ENCODE measurements around the gene AOX1.
"Not testable (repeated sequence)": the region's sequence is repeated elsewhere in the genome, so short reads cannot be mapped to it uniquely, and the experiment has no call there.

AOX1 gene

DNA sequence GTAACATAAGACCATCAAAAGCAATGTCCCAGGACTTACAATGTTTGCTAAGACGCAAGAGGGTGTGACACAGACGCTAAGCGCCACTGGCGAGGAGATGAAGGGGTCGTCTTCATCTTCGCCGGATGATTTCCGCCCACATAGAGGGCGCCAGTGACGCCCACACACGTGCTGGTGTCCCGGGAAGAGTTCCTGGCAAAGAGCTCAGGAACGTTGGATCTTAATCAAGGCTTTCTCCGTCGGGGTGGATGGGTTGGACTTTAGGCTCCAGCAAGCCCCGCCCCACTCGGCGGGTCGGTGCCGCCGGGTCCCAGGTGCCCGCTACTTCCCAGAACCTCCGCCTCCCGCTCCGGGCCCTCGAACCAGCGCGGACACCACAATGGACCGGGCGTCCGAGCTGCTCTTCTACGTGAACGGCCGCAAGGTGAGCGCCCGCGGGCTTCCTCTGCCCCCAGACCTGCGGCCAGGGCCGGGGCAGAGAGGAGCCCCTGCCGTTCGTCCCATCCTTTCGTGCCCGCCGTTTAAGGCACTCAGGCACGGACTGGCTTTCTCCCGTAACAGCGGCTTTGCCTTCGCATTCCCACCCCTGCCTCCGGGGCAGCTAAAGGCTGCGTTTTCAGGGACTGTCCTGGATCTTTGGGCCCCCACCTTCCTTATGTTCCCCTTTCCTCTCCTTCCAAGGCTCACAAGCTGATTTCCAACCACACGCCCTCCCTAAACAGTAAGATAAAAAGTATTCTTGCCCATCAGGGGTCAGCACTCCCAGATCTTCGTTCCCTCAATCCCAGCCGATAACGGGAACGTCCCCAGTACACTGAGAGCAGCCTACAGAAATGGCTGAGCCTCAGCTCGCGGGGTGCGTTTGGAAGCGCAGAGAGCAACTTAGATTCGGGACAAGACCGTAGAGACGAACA is at the start of gene AOX1:
AOX1 (plus strand) TSS at position 285 of the 914 bp plus-strand sequence; CDS start at position 380, 95 bp downstream.
- DNase-seq (ENCODE audit: extremely low read depth in 1 of 2, low read depth in 1 of 2): no peak

DNA sequence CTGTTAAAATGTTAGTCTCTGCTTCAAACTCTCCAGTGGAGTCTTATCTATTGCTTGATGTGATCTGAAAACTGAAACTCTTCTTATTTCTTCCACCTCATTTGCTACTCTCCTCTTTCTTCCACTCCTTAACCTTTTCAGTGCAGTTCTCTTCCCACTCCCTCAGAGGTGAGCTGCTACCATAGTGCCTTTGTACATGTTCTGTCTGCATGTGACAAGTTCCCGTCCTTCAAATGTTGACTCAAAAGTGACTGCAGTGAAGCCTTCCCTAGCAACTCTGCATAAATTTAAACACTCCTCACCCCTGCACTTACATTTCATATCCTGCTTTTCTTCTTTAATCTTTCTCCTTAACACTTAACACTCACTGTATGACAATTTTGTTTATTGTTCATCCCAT is 47.7 kb upstream of the AOX1 start:
- no peak for DNase-seq (ENCODE audit: extremely low read depth in 1 of 2, low read depth in 1 of 2)

DNA sequence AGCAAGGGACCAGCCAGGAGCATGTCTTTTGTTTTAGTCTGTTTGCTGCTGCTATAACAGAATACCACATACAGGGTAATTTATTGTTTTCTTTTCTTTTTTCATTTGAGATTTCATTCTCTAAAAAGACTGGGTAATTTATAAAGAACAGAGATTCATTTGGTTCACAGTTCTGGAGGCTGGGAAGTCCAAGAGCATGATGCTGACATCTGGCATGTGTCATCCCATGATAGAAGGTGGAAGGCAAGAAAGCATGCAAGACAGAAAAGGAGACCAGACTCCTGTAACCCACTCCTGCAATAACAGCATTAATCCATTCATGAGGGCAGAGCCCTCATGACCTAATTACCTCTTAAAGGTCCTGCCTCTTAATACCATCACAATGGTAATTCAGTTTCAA is 45.0 kb upstream of the AOX1 start:
- no peak for DNase-seq (ENCODE audit: extremely low read depth in 1 of 2, low read depth in 1 of 2)

DNA sequence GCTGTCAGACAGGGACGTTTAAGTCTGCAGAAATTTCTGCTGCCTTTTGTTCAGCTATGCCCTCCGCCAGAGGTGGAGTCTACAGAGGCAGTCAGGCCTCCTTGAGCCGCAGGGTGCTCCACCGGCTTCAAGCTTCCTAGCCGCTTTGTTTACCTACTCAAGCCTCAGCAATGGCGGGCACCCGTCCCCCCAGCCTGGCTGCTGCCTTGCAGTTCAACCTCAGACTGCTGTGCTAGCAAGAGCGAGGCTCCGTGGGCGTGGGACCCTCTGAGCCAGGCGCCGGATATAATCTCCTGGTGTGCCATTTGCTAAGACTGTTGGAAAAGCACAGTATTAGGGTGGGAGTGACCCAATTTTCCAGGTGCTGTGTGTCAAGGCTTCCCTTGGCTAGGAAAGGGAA is 19.2 kb upstream of the AOX1 start:
- not testable (repeated sequence) for DNase-seq (ENCODE audit: extremely low read depth in 1 of 2, low read depth in 1 of 2)

DNA sequence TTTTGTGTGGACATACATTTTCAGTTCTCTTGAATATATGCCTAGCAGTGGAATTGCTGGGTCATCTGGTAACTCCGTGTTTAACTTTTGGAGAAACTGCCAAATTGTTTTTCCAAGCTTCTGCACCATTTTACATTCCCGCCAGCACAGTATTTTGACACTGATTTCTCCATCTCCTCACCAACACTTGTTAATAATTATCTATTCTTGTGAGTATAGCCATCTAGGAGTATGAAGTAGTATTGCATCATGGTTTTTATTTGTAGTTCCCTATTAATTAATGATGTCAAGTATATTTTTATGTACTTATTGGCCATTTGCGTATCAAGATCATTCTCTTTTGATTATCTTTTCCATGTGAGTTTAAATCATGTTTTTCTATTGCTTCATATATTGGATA is 17.9 kb upstream of the AOX1 start:
- no peak for DNase-seq (ENCODE audit: extremely low read depth in 1 of 2, low read depth in 1 of 2)

DNA sequence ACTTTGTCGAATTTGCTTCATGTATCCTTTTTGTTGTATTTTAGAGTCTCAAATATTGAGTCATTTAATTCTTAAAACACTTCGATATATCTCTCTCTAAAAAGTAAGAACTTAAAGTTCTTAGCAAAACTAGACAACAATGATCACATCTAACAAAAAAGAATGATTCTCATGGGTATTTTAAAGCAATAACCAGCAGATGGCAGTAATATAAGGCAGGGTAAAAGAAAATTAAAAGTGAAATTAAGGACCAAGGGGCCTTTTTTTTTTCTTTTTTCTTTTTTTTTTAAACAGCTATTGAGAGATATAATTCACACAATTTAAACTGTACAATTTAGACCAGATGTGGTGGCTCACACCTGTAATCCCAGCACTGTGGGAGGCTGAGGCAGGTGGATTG is 9.9 kb upstream of the AOX1 start:
- DNase-seq (ENCODE audit: extremely low read depth in 1 of 2, low read depth in 1 of 2): no peak

DNA sequence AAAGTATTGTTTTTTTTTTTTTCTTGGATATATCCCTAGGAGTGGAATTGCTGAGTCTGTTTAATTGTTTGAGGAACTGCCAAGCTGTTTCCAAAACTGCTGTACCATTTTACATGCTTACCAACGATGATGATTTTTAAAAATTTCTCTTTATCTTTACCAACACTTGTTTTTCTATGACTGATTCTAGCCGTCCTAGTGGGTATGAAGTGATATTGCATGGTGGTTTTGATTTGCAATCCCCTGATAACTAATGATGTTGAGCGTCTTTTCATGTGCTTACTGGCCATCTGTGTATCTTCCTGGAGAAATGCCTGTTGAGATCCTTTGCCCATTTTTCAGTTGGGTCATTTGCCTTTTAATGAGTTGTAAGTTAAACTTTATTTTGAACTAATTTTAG is 8.8 kb upstream of the AOX1 start:
- DNase-seq (ENCODE audit: extremely low read depth in 1 of 2, low read depth in 1 of 2): no peak

DNA sequence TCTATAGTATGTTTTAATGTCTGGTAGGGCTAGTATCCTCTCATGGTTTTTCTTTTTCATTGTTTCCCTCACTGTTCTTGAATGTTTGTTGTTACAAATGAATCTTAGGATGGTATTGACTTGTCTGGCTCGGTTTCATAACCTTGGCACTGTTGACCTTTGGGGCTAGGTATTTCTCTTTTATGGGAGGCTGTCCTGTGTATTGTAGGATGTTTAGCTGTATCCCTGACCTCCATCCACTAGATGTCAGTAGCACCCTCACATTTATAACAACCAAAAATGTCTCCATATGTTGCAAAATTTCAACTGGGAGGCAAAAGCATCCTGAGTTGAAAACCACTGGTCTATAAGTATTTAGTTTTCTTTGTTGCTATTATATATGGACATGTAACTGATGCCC is 7.0 kb upstream of the AOX1 start:
- no peak for DNase-seq (ENCODE audit: extremely low read depth in 1 of 2, low read depth in 1 of 2)

DNA sequence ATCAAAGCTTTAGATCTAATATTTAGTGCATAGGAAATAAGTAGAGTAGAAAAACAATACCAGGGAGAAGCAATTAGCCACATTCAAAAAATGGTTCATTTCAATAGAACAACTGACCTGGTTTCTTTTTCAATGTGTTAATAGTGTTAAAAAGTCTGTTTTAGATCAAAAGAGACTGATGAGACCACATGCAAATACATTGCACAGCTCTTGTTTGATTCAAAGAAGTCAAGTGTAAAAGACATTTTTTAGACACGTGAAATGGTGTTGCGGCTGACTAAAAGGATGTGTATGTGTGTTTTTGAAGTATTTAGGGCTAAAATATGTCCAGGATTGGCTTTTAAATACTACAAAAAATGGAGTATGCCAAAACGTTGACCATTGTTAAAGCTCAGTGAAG is 1.2 kb upstream of the AOX1 start:
- DNase-seq (ENCODE audit: extremely low read depth in 1 of 2, low read depth in 1 of 2): no peak

DNA sequence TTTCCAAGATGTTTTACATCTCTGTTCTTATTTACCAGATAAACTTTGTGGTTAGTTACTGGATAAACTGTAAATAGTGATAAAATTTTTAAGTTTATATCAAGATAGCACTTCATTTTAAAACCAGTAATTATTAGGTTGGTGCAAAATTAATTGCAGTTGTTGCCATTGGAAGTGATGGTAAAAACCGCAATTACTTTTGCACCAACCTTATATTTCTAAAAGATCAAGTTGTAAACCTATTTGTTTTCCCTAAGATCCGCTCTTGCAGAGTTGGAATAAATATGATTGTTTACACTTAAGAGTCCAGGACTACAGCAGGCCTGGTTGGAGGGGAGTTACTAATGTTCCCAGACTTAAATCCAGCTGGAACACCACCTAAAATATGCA is 479 bp upstream of the AOX1 start:
- no peak for DNase-seq (ENCODE audit: extremely low read depth in 1 of 2, low read depth in 1 of 2)

DNA sequence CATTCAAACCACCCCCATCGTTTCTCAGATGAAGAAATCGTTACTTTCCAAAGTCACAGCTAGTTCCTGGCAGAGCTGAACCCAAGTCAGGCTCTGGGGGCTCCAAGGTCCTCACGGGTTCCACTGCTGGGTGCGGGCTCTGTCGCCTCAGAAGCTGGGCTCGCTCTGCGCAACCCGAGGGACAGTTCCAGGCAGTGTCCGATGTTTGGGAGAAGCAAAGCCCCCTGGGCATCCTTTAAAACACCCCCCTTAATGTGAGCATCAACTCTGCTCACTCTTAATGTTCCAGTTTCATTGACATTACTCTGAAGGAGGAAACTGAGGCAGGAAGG is 796 bp downstream of the AOX1 start:
- no peak for DNase-seq (ENCODE audit: extremely low read depth in 1 of 2, low read depth in 1 of 2)

DNA sequence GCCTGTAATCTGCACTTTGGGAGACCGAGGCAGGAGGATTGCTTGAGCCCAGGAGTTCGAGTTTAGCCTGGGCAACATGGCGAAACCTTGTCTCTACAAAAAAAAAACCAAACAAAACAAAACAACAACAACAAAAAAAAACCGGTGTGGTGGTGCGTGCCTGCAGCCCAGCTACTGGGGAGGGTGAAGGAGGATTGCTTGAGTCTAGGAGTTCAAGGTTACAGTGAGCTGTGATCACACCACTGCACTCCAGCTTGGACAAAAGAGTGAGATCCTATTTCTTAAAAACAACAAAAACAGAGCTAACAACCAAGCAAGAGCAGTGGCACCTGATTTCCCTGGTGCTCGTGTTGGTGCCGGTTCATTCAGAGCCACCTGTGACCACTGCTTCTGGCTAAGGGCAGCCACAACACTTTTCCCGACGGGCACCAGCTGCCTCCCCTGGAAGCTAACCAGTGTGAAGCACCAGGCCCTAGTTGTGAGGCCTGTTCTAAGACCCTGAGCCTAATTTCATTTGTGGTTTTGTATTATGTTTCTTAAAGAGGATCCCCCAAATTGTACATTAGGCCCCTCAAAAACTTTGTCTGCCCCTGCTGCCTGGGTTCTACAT is 1.3 kb downstream of the AOX1 start:
- DNase-seq (ENCODE audit: extremely low read depth in 1 of 2, low read depth in 1 of 2): no peak

DNA sequence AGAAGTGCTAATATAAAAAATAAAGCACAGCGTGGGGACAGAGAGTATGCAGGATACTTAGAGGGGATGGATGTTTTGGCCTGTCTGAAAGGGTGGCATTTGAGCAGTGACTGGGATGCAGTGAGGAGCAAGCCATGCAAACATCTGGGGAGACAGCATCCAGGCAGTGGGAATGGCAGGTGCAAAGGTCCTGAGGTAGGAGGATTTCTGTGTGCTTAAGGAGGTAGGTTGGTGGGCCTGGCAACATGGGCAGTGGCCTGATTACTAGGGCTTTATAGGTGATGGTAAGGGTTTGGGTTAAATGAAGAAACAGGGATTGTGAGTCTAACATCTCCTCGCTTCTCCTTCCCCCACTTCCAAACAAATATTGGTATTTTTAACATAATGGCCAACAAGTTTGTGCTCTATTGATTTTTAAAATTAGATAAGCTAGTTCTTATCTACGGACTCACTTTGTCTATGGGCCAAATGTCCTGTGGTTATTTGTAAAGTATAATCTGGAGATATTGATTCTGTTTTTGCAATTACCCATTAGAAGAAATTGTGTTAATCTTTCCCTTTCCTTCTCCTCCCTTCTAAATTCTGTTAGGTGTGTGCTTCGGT is 2.4 kb downstream of the AOX1 start:
- DNase-seq (ENCODE audit: extremely low read depth in 1 of 2, low read depth in 1 of 2): no peak

DNA sequence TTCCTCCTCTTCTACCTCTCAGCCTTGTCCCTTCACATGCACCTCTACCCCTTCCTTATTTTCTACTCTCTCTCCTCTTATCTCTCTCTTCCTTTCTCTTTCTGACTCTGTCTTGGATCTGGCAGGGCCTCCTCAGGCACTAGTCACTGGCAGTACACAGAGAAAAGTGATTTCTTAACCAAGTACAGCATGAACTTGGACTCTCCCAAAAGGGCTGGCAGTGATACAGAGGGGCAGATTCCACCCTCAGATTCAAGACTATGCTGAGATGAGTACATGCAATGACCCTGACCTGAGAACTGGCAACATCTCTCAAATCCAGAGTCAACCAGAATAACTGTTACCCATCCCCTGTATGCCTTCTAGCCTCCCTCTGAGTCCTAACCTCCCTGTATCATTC is 4.3 kb downstream of the AOX1 start:
- DNase-seq (ENCODE audit: extremely low read depth in 1 of 2, low read depth in 1 of 2): no peak

DNA sequence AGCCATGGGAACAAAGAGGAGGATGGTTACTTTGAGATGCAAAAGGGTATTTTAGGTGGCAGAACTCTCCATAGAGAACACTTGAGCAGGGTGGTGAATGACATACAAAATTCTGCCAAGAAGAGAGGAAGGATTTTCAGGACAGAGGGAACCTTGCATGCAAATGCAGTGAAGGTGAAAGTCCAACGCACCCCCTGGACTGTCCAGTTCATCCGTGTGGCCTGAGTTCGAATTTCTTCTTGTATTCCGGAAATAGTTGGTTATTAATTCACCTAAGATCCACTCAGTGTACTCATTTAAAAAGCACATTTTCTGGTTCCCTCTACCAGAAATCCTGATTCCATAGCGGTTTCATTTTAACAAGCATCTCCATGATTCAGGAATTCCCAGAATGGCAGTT is 5.5 kb downstream of the AOX1 start:
- no peak for DNase-seq (ENCODE audit: extremely low read depth in 1 of 2, low read depth in 1 of 2)

DNA sequence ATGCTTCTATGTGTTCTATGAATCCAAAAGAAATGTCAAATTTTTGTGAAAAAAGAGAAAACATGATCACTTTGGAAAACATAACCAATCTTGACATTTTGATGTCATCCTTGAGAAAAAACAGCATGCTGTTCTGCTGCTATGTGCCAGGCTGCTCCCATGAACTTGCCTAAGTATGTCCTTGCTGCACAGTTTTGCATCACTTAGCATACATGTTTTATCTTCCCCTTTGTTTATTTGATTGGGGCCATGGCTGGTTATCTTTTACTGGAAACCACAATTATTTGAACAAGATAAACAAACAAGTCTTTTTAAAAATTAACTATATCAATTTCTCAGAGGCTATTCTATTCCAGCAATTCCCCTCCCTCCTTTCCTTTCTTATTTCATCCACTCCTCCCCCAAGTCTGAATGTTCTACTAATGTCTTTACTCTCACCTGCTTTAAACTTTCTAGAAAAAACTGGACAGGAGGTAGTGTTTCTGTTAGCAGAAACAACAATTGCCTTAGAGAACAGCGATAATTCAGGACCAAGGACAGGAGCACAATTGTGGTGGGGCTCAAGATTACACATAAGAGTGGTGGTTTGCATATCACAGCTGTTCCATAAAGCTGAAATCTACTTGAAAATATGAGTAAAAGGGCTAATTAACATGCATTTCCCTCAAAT is 6.7 kb downstream of the AOX1 start:
- no peak for DNase-seq (ENCODE audit: extremely low read depth in 1 of 2, low read depth in 1 of 2)

DNA sequence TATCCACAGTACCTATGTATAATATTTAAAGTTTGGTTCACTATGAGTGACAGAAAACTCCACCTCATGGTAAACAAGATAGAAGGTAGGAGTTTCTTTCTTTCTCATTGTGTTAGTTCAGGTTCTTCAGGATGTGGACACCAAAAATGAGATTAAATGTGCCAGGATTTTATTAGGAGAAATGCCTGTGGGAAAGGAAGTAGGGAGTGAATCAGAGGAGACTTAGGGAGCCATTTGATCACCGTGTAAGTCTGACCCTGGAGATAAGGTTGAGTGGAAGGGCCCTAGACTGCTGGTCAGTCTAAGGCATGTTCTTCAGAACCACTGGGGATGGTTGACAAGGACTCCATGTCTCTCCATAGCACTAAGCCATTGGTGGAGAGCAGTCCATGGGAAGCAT is 8.1 kb downstream of the AOX1 start:
- DNase-seq (ENCODE audit: extremely low read depth in 1 of 2, low read depth in 1 of 2): no peak

DNA sequence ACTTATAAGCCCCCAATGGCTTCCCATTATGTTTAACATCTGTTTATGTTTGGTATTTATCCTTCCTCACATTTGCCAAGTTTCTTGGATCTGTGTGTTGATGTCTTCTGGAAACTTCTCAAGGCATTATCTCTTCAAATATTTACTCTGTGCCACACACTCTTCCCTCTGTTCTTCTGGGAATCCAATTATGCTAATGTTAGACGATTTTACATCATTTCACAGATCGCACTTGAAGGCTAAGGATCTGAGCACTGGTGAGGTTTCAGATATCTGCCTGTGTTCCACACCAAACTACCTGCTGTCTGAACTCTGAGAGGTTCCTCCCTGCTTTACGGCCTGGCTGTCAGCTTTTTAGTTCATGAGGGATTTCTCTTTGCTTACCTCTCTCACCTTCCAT is 10.1 kb downstream of the AOX1 start:
- no peak for DNase-seq (ENCODE audit: extremely low read depth in 1 of 2, low read depth in 1 of 2)

DNA sequence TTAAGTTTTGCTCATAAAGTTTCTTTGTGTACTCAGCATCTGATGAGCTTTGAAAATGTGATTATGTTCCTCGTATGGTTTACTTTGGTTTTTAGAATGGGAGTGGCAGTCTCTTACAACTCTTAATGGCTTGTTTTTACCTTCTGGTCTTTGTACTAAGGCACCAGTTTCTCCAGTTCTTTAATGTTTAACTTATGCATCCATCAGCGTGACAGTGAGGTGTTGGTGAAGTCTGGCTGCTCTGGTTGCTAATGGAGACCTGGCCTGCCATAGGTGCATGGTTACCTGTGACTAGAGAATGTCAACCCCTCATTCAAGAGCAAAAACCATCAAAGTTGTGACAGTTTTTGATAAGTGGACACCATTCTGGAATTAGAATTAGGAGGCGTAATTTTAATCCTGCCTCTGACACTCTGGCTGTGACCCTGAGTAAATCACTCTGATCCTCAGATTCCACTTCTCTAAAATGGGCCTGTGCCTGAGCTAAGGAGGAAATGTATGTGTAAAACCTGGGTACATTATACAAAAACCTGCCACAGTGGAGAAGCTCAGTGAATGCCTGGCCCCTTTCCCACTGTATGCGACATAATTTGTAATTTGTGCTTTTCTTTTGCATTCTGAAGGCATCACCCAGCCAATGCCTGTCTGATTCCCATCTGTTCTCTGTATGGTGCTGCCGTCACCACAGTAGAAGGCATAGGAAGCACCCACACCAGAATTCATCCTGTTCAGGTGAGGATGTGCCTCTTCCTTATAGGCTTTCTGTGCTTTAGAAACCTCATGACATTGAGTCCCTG is 11.2 kb downstream of the AOX1 start:
- DNase-seq (ENCODE audit: extremely low read depth in 1 of 2, low read depth in 1 of 2): no peak

DNA sequence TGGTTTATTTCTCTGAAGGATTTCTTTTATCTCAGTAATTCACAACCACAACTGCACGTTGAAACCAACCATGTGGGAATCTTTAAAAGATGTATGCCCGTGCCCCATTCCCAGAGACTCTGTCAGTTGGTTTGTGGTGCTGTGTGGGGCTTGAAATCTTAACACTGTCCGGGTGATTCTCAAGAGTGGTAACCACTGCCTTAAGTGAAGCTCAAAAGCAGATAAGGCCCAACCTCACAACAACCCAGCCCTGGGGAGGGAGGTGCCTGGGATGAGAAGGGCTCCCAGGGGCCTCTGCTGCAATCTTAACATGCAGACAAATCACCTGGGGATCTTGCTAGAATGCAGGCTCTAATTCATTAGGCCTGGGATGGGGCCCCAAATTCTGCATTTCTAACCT is 13.4 kb downstream of the AOX1 start:
- no peak for DNase-seq (ENCODE audit: extremely low read depth in 1 of 2, low read depth in 1 of 2)

Measured in stimulated activated CD8-positive, alpha-beta memory T cell treated with anti-CD3 and anti-CD28 coated beads, Interleukin-7, amount 100 ng/mL, for 48 hours (primary cell).